Measurements from ENCODE around the gene USP16.

The USP16 gene

GRCh38 chr21:29084372-29084771 lies 59.9 kb downstream of the USP16 start:
- no peak for DNase-seq

DNA sequence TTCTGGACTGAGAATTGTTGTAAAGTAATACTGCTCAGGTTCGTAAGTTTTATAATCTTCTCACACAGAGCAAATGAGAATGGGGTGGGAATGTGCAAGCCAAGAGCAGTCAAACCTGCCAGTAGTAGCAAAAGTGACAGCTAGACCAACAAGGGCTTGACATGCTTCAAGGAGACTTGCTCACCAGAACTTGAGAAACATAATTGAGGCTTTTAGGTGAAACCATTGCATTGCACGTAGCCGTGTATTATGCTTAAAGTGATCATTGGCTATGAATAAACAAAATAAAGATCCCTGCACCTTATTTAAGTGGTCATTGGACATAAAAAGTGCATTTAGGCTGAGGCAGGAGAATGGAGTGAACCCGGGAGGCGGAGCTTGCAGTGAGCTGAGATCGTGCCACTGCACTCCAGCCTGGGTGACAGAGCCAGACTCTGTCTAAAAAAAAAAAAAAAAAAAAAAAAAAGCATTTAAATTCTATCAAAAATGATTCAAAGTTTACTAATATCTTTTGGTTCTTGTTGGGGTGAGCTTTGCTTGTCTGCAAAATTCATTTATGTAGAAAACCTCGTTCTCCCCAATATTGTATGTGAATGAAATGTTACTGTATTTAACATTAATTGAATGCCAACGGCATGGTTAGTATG lies 60.8 kb downstream of the USP16 start:
- DNase-seq, result no peak

DNA sequence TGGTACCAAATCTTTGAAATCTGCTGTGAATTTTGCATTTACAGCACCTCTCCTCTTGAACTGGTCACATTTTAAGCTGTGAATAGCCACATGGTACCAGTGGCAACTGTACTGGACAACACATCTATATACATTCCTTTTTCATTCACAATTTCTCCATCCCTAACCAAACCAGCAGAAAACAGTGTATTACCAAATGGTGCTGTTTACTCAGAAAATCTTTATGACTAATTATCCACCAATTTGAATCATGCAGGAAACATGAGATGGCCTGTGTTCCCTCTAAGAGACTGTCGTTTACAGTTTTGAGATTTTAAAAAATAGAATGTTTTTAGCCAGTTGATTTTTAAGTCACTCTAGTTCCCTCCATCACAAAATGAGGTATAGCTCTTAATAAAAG lies 66.6 kb downstream of the USP16 start:
- DNase-seq, result no peak

DNA sequence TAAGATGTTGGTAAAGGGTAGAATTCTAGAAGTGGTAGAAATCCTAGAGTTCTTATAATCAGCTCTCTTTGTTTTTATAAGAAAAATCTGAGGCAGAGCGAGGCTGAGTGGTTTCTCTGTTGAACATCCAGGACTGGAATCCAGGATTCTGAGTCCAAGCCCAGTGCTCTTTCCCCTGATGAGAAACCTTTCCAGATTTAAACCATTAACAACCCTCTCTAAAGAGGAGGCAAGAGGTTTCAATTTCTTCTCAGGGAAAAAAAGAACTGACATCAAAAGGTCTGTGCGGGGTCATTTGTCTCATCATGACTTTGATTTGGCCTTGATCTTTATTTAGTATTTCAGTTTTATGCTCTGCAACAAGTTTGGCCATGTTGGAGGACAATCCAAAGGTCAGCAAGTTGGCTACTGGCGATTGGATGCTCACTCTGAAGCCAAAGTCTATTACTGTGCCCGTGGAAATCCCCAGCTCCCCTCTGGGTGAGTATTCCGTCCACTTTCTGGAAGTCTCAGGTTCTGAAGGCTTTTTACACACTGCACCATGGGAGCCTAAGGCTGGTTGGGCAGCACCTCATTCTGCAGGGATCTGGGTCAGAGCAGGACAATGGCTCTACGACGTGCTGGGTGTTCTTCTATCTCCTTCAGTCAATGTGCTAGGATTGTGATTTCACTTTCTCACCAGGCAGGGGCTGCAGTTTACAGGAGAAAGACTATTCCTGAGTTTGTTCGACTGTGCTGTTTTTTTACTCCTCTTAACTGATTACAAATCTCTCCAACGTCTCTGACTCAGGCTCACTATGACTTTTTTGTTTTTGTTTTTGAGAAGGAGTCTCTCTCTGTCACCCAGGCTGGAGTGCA lies 67.9 kb downstream of the USP16 start:
- no peak for DNase-seq

- no peak for DNase-seq
Measured at GRCh38 chr21:29096218-29097015, 71.9 kb downstream of the USP16 start.

DNA sequence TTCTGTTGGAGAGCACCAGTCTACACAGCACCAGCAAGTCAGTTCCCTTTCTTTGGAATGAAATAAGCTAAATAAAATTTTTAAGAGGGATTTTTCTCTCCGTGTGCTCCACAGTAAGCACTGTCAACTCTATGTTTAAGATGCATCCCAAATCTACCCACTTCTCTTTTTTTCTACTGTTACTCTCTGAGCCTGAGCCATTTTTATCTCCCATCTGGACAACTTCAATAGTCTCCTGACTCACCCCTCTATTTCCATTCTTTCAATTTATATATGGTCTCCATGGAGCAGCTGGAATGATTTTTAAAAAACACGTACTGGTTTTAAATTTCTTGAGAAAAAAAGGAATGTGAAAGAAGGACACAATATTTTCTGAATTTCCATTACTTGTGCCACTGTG lies 73.7 kb downstream of the USP16 start:
- DNase-seq, result no peak

- DNase-seq, result no peak
Measured at GRCh38 chr21:29102791-29103257, 78.4 kb downstream of the USP16 start.
